Hepatocyte (in vitro differentiated cells): ENCODE measurements around the gene AIMP2.

Experiments
- EZH2 ChIP-seq: fragments of 200-600 bp; sonication (generic); IDR thresholded peaks from 2 replicates; pipeline ENCODE4 v1.6.1; 2016; ENCODE audit warnings: antibody characterized with exemption, mild to moderate bottlenecking, borderline replicate concordance
- TF ChIP-seq, protein P1 (sequence below): fragments of 200-600 bp; sonication (generic); IDR thresholded peaks from 2 replicates; pipeline ENCODE4 v1.5.1; 2016; ENCODE audit warnings: antibody characterized with exemption, mild to moderate bottlenecking; ENCODE audit not compliant: poor library complexity

DNA sequence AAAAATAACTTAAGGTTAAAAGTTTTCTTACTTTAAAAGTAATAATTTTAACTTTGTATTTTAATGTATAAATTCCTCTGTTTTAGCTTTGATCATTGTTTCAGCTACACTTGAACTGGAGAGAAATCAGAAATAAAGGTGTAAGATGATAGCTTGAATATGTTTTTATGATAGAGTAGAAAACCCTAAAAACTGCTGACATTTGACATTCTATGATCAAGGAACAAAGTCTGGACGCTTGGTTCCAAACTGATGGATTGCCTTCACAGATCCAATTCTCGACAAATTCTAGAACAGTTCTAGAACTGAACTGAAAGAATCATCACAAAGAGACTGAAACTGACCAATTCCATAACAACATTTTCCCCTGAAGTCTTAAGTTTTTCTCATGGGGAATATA is 21.9 kb downstream of the AIMP2 start, which contains the start of gene ANKRD61:
- TF ChIP-seq, protein P1, sequence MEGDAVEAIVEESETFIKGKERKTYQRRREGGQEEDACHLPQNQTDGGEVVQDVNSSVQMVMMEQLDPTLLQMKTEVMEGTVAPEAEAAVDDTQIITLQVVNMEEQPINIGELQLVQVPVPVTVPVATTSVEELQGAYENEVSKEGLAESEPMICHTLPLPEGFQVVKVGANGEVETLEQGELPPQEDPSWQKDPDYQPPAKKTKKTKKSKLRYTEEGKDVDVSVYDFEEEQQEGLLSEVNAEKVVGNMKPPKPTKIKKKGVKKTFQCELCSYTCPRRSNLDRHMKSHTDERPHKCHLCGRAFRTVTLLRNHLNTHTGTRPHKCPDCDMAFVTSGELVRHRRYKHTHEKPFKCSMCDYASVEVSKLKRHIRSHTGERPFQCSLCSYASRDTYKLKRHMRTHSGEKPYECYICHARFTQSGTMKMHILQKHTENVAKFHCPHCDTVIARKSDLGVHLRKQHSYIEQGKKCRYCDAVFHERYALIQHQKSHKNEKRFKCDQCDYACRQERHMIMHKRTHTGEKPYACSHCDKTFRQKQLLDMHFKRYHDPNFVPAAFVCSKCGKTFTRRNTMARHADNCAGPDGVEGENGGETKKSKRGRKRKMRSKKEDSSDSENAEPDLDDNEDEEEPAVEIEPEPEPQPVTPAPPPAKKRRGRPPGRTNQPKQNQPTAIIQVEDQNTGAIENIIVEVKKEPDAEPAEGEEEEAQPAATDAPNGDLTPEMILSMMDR, result no peak
- TF ChIP-seq EZH2, result no peak
